A549 (cell line): Measurements from ENCODE around the gene ARHGEF10L. TPM values are rescaled to one million over a fixed set of nuclear protein-coding genes. Genes with fewer than 3 reads are reported as not detected.
A peak's percentile ranks its signal among the peaks of the same experiment; 100 is the strongest.

Experiments
- ATAC-seq, 2 experiments: fragments of 200-7000 bp in 1 of 2; fragments of >200 bp in 1 of 2; cut with Nextera tagmentation in 1 of 2; cut with Tn5 transposase in 1 of 2; 3 replicates each; pipeline versions ENCODE4 v1.8.0 to v1.9.1; 2018 to 2020; ENCODE audit warnings: mild to moderate bottlenecking in 1 of 2, moderate library complexity in 1 of 2
- CTCF ChIA-PET: fragments of 300-600 bp; sonication (Branson Sonifier 250); formaldehyde crosslinking; extraction: SDS; loops from one replicate; lab custom pipeline; 2021; ENCODE audit warnings: antibody characterized with exemption, inconsistent platforms; lab: Yijun Ruan, JAX
- POLR2A ChIA-PET: fragments of 350-600 bp; formaldehyde crosslinking; extraction: SDS; loops from one replicate; lab custom pipeline; 2021; ENCODE audit warnings: antibody characterized with exemption, inconsistent platforms; lab: Yijun Ruan, JAX
- DNase-seq, 2 experiments: peaks; one replicate each; pipeline versions ENCODE4 v3.0.0 to v3.0.0-alpha.2; 2011 to 2016; ENCODE audit warnings: low read depth in 1 of 2, low spot score in 1 of 2
- FAIRE-seq: peaks from 2 replicates; lab custom pipeline; 2011; peaks lifted over from hg19 to GRCh38; lab: Jason Lieb, UNC
- H3K27ac ChIP-seq, 2 experiments: fragments of >200 bp; sonication (Bioruptor Twin); formaldehyde crosslinking; 3 replicates each; pipeline ENCODE4 v1.5.1; 2016 to 2017
- H3K4me1 ChIP-seq: fragments of >200 bp; sonication (Bioruptor Twin); formaldehyde crosslinking; 3 replicates; pipeline ENCODE4 v1.6.1; 2016
- H3K4me2 ChIP-seq: fragments of >200 bp; sonication (Bioruptor Twin); formaldehyde crosslinking; 3 replicates; pipeline ENCODE4 v1.6.1; 2016
- H3K4me3 ChIP-seq: fragments of >200 bp; sonication (Bioruptor Twin); formaldehyde crosslinking; 3 replicates; pipeline ENCODE4 v1.5.1; 2016
- H3K9me3 ChIP-seq: fragments of >200 bp; sonication (Bioruptor Twin); formaldehyde crosslinking; 3 replicates; pipeline ENCODE4 v1.6.1; 2016
- CBX2 ChIP-seq: fragments of 200-600 bp; sonication (generic); IDR thresholded peaks from 2 replicates; pipeline ENCODE4 v1.6.1; 2016; ENCODE audit warnings: low read depth, mild to moderate bottlenecking, borderline replicate concordance
- EHF ChIP-seq: fragments of 250-450 bp; sonication (Bioruptor Pico); IDR thresholded peaks from 2 replicates; pipeline ENCODE4 v1.5.0; 2020; ENCODE audit warnings: mild to moderate bottlenecking
- EHMT2 ChIP-seq: fragments of 200-600 bp; sonication (generic); IDR thresholded peaks from 2 replicates; pipeline ENCODE4 v1.6.1; 2016; ENCODE audit warnings: antibody characterized with exemption, low read depth, mild to moderate bottlenecking, moderate library complexity
- FOSB ChIP-seq: fragments of 250-450 bp; sonication (Bioruptor Pico); IDR thresholded peaks from 2 replicates; pipeline ENCODE4 v1.5.0; 2020; ENCODE audit warnings: mild to moderate bottlenecking, moderate library complexity
- FOSL2 ChIP-seq, 2 experiments: fragments of 450-650 bp in 1 of 2; fragments of >200 bp in 1 of 2; sonication (Bioruptor Twin) in 1 of 2; formaldehyde crosslinking; IDR thresholded peaks; 2 replicates each; pipeline versions ENCODE4 v1.5.0 to v1.6.1; 2016 to 2020; ENCODE audit warnings: mild to moderate bottlenecking in 1 of 2, moderate library complexity in 1 of 2
- HDAC2 ChIP-seq: fragments of 200-600 bp; sonication (generic); IDR thresholded peaks from 2 replicates; pipeline ENCODE4 v1.6.1; 2016
- HEYL ChIP-seq: fragments of 250-450 bp; sonication (Bioruptor Pico); IDR thresholded peaks from 2 replicates; pipeline ENCODE4 v1.8.0; 2021; ENCODE audit warnings: mild to moderate bottlenecking, moderate library complexity
- HOXB13 ChIP-seq: fragments of 250-450 bp; sonication (Bioruptor Pico); IDR thresholded peaks from 2 replicates; pipeline ENCODE4 v1.5.0; 2020; ENCODE audit warnings: low read depth, mild to moderate bottlenecking, moderate library complexity
- JUNB ChIP-seq: fragments of >200 bp; sonication (Bioruptor Twin); formaldehyde crosslinking; IDR thresholded peaks from 2 replicates; pipeline ENCODE4 v1.6.1; 2016
- KDM1A ChIP-seq: fragments of 200-600 bp; sonication (generic); IDR thresholded peaks from 2 replicates; pipeline ENCODE4 v1.6.1; 2016; ENCODE audit warnings: low read depth, mild to moderate bottlenecking
- PHF8 ChIP-seq: fragments of 200-600 bp; sonication (generic); IDR thresholded peaks from 2 replicates; pipeline ENCODE4 v1.6.1; 2016; ENCODE audit warnings: low read depth, mild to moderate bottlenecking, antibody characterized with exemption, moderate library complexity, borderline replicate concordance
- RNF2 ChIP-seq: fragments of 200-600 bp; sonication (generic); IDR thresholded peaks from 2 replicates; pipeline ENCODE4 v1.6.1; 2016; ENCODE audit warnings: low read depth, mild to moderate bottlenecking, antibody characterized with exemption, moderate library complexity, borderline replicate concordance
- SMC3 ChIP-seq: fragments of >200 bp; sonication (Bioruptor Twin); formaldehyde crosslinking; IDR thresholded peaks from 3 replicates; pipeline ENCODE4 v1.6.1; 2018; ENCODE audit warnings: inconsistent platforms
- SREBF2 ChIP-seq: fragments of 450-650 bp; IDR thresholded peaks from 2 replicates; pipeline ENCODE4 v1.6.1; 2014; ENCODE audit warnings: mild to moderate bottlenecking, moderate library complexity
- TFCP2L1 ChIP-seq: fragments of 250-450 bp; sonication (Bioruptor Pico); IDR thresholded peaks from 2 replicates; pipeline ENCODE4 v1.5.0; 2021; ENCODE audit warnings: mild to moderate bottlenecking
- ZC3H11A ChIP-seq: fragments of 450-650 bp; IDR thresholded peaks from 2 replicates; pipeline ENCODE4 v1.6.1; 2014; ENCODE audit warnings: antibody characterized with exemption, mild to moderate bottlenecking
- ZFP36 ChIP-seq: fragments of 450-650 bp; IDR thresholded peaks from 2 replicates; pipeline ENCODE4 v1.6.1; 2014; ENCODE audit warnings: borderline replicate concordance; ENCODE audit not compliant: partially characterized antibody
- ZNF302 ChIP-seq: fragments of 250-450 bp; sonication (Bioruptor Pico); IDR thresholded peaks from 2 replicates; pipeline ENCODE4 v1.9.0; 2021; ENCODE audit warnings: inconsistent platforms, mild to moderate bottlenecking, moderate library complexity
- whole genome bisulfite sequencing: methylation state at CpG from one replicate; pipeline ENCODE4 v1.1.6; 2017; ENCODE audit errors: missing lambda C conversion rate; 5-methylcytosine and 5-hydroxymethylcytosine counted together
- polyA plus RNA-seq, 4 experiments: library from polyadenylated mRNA; depleted of rRNA in 3 of 4; stranded (reverse); fragments of >200 nt; fragmentation: RNase III in 1 of 4; extraction: RNeasy Plus Mini Kit Qiagen cat#74134 plus additional on column Dnase treatment in 1 of 4; gene quantifications; 2 replicates in 3 of 4; 3 replicates in 1 of 4; pipeline ENCODE4 v1.2.3, GENCODE V29; 2011 to 2017
- TF ChIP-seq, protein P1 (sequence below): fragments of >200 bp; sonication (Bioruptor Twin); formaldehyde crosslinking; IDR thresholded peaks from 3 replicates; pipeline ENCODE4 v1.6.1; 2016
- TF ChIP-seq, protein P2 (sequence below): IDR thresholded peaks from 2 replicates; pipeline ENCODE4 v1.6.1; 2012
- TF ChIP-seq, protein P3 (sequence below): fragments of >200 bp; sonication (Bioruptor Twin); formaldehyde crosslinking; IDR thresholded peaks from 3 replicates; pipeline ENCODE4 v1.5.1; 2016

Gene ARHGEF10L
- polyA plus RNA-seq, 2 of the 4 experiments (the other 2 are of a cell fraction) = 3.5 to 5.2 TPM

DNA sequence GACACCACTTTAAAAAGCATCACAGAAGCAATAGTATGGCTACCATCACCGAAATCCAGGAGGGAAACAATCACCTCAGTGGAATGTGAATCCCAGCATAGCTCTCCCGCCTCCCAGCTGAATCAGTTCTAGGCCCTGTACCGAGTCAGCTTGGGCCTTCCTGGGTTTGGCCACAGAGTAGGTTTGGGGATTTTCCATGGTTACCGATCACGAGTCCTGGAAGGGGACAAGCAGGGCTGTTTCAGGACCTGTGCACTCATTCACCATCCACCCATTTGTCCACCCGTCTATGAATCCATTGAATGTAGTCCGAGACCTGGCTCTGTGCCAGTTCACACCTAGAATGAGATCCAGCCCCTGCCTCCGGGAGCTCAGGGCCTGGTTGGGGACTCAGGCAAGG lies 94.2 kb downstream of the ARHGEF10L start:
- no peak overlapping the region for H3K4me2 ChIP-seq
- H3K4me1 ChIP-seq = peaks cover 18% of the 10 kb centered on the region
- ATAC-seq = peak in 1 of 2 experiments; percentile 39; a peak in 2 of 6 replicates
- 70% methylated on average over 6 of the region's 8 CpGs for WGBS
- FAIRE-seq = no peak
- H3K4me3 ChIP-seq = no peak overlapping the region
- POLR2A ChIA-PET = no interaction called here
- CTCF ChIA-PET = interaction anchor here (1.7 to 2.5 kb wide), 2 partner anchors 27 to 132 kb away, joined by 5 to 6 read pairs; no protein-coding TSS in a partner anchor
- H3K27ac ChIP-seq = peak overlapping the region in 1 of 2 experiments; percentile 26; a peak in 1 of 6 replicates
- H3K9me3 ChIP-seq = no peaks in the 10 kb centered on the region
- peak in 1 of 2 experiments; percentile 29 for DNase-seq
- TF ChIP-seq ZC3H11A (no peak), FOSL2 (IDR thresholded peaks at IDR 0.05) (no peak), FOSL2 (CRISPR knock-in tag; IDR thresholded peaks at IDR 0.05) (no peak), ZNF302 (CRISPR knock-in tag) (no peak), HOXB13 (CRISPR knock-in tag) (no peak), HEYL (CRISPR knock-in tag) (no peak), RNF2 (no peak), EHF (no peak), SMC3 (no peak)
- TF ChIP-seq, protein P1, sequence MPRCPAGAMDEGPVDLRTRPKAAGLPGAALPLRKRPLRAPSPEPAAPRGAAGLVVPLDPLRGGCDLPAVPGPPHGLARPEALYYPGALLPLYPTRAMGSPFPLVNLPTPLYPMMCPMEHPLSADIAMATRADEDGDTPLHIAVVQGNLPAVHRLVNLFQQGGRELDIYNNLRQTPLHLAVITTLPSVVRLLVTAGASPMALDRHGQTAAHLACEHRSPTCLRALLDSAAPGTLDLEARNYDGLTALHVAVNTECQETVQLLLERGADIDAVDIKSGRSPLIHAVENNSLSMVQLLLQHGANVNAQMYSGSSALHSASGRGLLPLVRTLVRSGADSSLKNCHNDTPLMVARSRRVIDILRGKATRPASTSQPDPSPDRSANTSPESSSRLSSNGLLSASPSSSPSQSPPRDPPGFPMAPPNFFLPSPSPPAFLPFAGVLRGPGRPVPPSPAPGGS = no peak
- TF ChIP-seq, all 56 proteins: peak for 0

DNA sequence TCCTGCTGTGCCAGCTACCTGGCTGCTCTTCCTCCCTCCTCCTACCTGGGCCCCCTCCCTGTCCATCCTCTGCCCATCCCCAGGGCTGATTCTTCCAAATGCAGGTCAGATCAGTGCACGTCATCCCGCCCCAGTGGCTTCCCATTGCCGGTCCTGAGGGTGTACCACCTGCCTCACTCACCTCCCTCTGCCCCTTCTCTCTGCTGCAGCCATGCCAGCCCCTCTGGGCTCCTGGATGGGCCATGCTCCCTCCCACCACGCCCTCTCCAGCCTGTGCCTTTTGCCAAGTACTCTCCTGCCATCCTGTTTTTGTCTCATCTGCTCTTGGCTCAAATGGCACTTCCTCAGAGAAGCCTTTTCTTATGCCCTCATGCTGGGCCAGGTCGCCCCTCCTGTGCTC lies 95.8 kb downstream of the ARHGEF10L start:
- FAIRE-seq (no peak), ATAC-seq (no peak), DNase-seq (no peak)
- no peak overlapping the region for H3K4me2 ChIP-seq
- H3K4me1 ChIP-seq = peaks cover 18% of the 10 kb centered on the region
- no peak overlapping the region for H3K4me3 ChIP-seq
- ChIA-PET POLR2A (no interaction called here), CTCF (interaction anchor here (0.6 kb wide), 1 partner anchor 17 kb away, joined by 3 read pairs; no protein-coding TSS in a partner anchor)
- no peak overlapping the region for H3K27ac ChIP-seq
- H3K9me3 ChIP-seq = no peaks in the 10 kb centered on the region
- 88% methylated on average over 5 of the region's 5 CpGs for WGBS
- no peak for TF ChIP-seq FOSB

DNA sequence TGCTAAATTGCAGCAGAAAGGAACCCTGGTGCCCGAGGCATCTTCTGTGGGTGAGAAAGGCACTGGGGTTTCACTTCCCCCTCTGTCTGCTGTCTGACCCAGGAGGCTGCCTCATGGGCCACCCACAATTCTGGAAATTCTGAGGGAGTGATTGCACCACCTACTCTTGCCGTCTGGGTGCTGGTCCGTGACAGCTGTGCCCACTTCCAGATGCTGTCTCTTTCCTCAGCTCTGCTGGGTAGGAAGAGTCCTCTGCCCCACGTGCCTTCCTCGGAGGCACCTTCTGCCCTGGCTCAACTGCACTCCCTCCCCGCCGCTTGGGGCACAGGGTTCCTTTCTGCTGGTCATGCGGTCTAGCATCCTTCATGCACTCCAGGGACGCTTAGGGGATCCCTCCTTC lies 96.3 kb downstream of the ARHGEF10L start:
- TF ChIP-seq HOXB13 (CRISPR knock-in tag) = no peak
- TF ChIP-seq SREBF2 = no peak
- TF ChIP-seq HDAC2 = no peak
- TF ChIP-seq KDM1A = no peak
- TF ChIP-seq, protein P2, sequence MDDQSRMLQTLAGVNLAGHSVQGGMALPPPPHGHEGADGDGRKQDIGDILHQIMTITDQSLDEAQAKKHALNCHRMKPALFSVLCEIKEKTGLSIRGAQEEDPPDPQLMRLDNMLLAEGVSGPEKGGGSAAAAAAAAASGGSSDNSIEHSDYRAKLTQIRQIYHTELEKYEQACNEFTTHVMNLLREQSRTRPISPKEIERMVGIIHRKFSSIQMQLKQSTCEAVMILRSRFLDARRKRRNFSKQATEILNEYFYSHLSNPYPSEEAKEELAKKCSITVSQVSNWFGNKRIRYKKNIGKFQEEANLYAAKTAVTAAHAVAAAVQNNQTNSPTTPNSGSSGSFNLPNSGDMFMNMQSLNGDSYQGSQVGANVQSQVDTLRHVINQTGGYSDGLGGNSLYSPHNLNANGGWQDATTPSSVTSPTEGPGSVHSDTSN = no peak
- no peak for TF ChIP-seq EHF
- no peak for TF ChIP-seq EHMT2
- no peak for TF ChIP-seq HEYL (CRISPR knock-in tag)
- no peak for TF ChIP-seq TFCP2L1 (CRISPR knock-in tag)
- TF ChIP-seq, protein P3, sequence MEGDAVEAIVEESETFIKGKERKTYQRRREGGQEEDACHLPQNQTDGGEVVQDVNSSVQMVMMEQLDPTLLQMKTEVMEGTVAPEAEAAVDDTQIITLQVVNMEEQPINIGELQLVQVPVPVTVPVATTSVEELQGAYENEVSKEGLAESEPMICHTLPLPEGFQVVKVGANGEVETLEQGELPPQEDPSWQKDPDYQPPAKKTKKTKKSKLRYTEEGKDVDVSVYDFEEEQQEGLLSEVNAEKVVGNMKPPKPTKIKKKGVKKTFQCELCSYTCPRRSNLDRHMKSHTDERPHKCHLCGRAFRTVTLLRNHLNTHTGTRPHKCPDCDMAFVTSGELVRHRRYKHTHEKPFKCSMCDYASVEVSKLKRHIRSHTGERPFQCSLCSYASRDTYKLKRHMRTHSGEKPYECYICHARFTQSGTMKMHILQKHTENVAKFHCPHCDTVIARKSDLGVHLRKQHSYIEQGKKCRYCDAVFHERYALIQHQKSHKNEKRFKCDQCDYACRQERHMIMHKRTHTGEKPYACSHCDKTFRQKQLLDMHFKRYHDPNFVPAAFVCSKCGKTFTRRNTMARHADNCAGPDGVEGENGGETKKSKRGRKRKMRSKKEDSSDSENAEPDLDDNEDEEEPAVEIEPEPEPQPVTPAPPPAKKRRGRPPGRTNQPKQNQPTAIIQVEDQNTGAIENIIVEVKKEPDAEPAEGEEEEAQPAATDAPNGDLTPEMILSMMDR = no peak
- no peak for TF ChIP-seq CBX2
- TF ChIP-seq, protein P1 = no peak
- TF ChIP-seq JUNB = no peak
- no peak for TF ChIP-seq PHF8
- TF ChIP-seq ZFP36 = no peak
- TF ChIP-seq, all 56 proteins: peak for 0
- DNase-seq (no peak), ATAC-seq (no peak), FAIRE-seq (no peak)
- CTCF ChIA-PET = no interaction called here
- Histone ChIP-seq H3K4me3 (no peak overlapping the region), H3K4me2 (no peak overlapping the region), H3K27ac (no peak overlapping the region), H3K4me1 (peaks cover 18% of the 10 kb centered on the region), H3K9me3 (no peaks in the 10 kb centered on the region)
- POLR2A ChIA-PET = no interaction called here
- 88% methylated on average over 5 of the region's 9 CpGs for WGBS
